GM12878 (cell line): ENCODE data around the gene PDSS1. TPM values are rescaled to one million over a fixed set of nuclear protein-coding genes. Genes with fewer than 3 reads are reported as not detected.

Experiments used
- ATAC-seq: fragments of 200-7000 bp; cut with Tn5 transposase; 3 replicates; pipeline ENCODE4 v1.9.1; 2020; ENCODE audit warnings: mild to moderate bottlenecking, moderate library complexity
- BruUV-seq: library from RNA; stranded (reverse); fragments of 400-500 nt; replicated peaks from 2 replicates; lab custom pipeline; 2021; lab: Mats Ljungman, UMichigan
- CTCF ChIA-PET: fragments of 300-600 bp; sonication (Branson Sonifier 250); formaldehyde crosslinking; extraction: SDS; loops from one replicate; lab custom pipeline; 2021; ENCODE audit warnings: inconsistent platforms; lab: Yijun Ruan, JAX
- POLR2A ChIA-PET: fragments of 350-600 bp; formaldehyde crosslinking; extraction: SDS; loops from one replicate; lab custom pipeline; 2021; ENCODE audit warnings: inconsistent platforms; lab: Charles Lee
- RAD21 ChIA-PET: fragments of 300-600 bp; sonication (Branson Sonifier 250); formaldehyde crosslinking; loops from one replicate; lab custom pipeline; 2023; ENCODE audit warnings: antibody characterized with exemption; ENCODE audit not compliant: unreplicated experiment; lab: Charles Lee
- SMC1A ChIA-PET: fragments of 300-600 bp; sonication (Branson Sonifier 250); formaldehyde crosslinking; loops from one replicate; lab custom pipeline; 2023; ENCODE audit not compliant: unreplicated experiment, uncharacterized antibody; lab: Charles Lee
- DNase-seq: peaks from one replicate; pipeline ENCODE4 v3.0.0-alpha.2; 2011; ENCODE audit warnings: low read depth, low spot score
- FAIRE-seq: peaks from 3 replicates; lab custom pipeline; 2011; peaks lifted over from hg19 to GRCh38; lab: Jason Lieb, UNC
- H2AFZ ChIP-seq: 2 replicates; pipeline ENCODE4 v1.6.0; 2011; ENCODE audit warnings: low read depth, low read length, control low read depth; ENCODE audit not compliant: control insufficient read depth
- H3K27ac ChIP-seq: 2 replicates; pipeline ENCODE4 v1.5.1; 2011; ENCODE audit warnings: control low read depth; ENCODE audit not compliant: control insufficient read depth, insufficient read depth
- H3K27me3 ChIP-seq, 2 experiments: replicated peaks in 1 of 2; 2 replicates each; pipeline versions ENCODE4 v1.6.0 to v1.6.1; 2011; ENCODE audit warnings: low read length in 1 of 2; ENCODE audit not compliant: control insufficient read depth in 2 of 2, insufficient read depth in 2 of 2
- H3K36me3 ChIP-seq, 2 experiments: 2 replicates each; pipeline ENCODE4 v1.5.1; 2011; ENCODE audit warnings: low read length in 1 of 2; ENCODE audit not compliant: control insufficient read depth in 2 of 2, insufficient read depth in 2 of 2
- H3K4me1 ChIP-seq: 2 replicates; pipeline ENCODE4 v1.6.1; 2011; ENCODE audit warnings: mild to moderate bottlenecking, low read length, moderate library complexity, mixed read lengths; ENCODE audit not compliant: control insufficient read depth, insufficient read depth
- H3K4me2 ChIP-seq: 2 replicates; pipeline ENCODE4 v1.6.0; 2011; ENCODE audit warnings: control low read depth; ENCODE audit not compliant: control insufficient read depth, insufficient read depth
- H3K4me3 ChIP-seq: fragments of 200-600 bp; sonication (generic); 2 replicates; pipeline ENCODE4 v1.5.1; 2016
- H3K79me2 ChIP-seq: 2 replicates; pipeline ENCODE4 v1.6.0; 2011; ENCODE audit warnings: low read length; ENCODE audit not compliant: control insufficient read depth, insufficient read depth
- H3K9ac ChIP-seq: 2 replicates; pipeline ENCODE4 v1.8.0; 2011; ENCODE audit warnings: low read length, control low read depth, mixed read lengths; ENCODE audit not compliant: control insufficient read depth, insufficient read depth
- H3K9me3 ChIP-seq: replicated peaks from 3 replicates; pipeline ENCODE4 v1.5.1; 2011; ENCODE audit warnings: mild to moderate bottlenecking, low read length; ENCODE audit not compliant: control insufficient read depth, insufficient read depth
- H4K20me1 ChIP-seq: 2 replicates; pipeline ENCODE4 v1.6.0; 2011; ENCODE audit not compliant: control insufficient read depth, insufficient read depth
- BCL11A ChIP-seq: IDR thresholded peaks from 2 replicates; pipeline ENCODE4 v1.6.1; 2011; ENCODE audit warnings: low read depth, low read length
- BRCA1 ChIP-seq: IDR thresholded peaks from 2 replicates; pipeline ENCODE4 v1.6.1; 2011; ENCODE audit warnings: low read depth, low read length, improper control_type of control experiment
- CHD4 ChIP-seq: fragments of 200-600 bp; sonication (generic); IDR thresholded peaks from 2 replicates; pipeline ENCODE4 v1.6.1; 2016; ENCODE audit warnings: mild to moderate bottlenecking
- GABPA ChIP-seq: IDR thresholded peaks from 2 replicates; pipeline ENCODE4 v1.6.1; 2014; ENCODE audit warnings: antibody characterized with exemption, low read depth, mild to moderate bottlenecking, inconsistent platforms
- MXI1 ChIP-seq: fragments of 150-350 bp; IDR thresholded peaks from 2 replicates; pipeline ENCODE4 v1.6.1; 2011; ENCODE audit warnings: low read depth, mild to moderate bottlenecking, inconsistent platforms, low read length, improper control_type of control experiment
- NR2C1 ChIP-seq: fragments of 450-650 bp; IDR thresholded peaks from 2 replicates; pipeline ENCODE4 v1.6.1; 2017; ENCODE audit warnings: antibody characterized with exemption, mild to moderate bottlenecking, moderate library complexity
- POLR2AphosphoS2 ChIP-seq: IDR thresholded peaks from 2 replicates; pipeline ENCODE4 v1.6.1; 2011; ENCODE audit warnings: low read depth, mild to moderate bottlenecking, low read length, improper control_type of control experiment, moderate library complexity
- SMAD1 ChIP-seq: fragments of 450-650 bp; IDR thresholded peaks from 2 replicates; pipeline ENCODE4 v1.6.1; 2018; ENCODE audit warnings: mild to moderate bottlenecking, low read depth; ENCODE audit not compliant: partially characterized antibody
- SREBF2 ChIP-seq: IDR thresholded peaks from 2 replicates; pipeline ENCODE4 v1.6.1; 2012; ENCODE audit warnings: mild to moderate bottlenecking, low read length
- SUZ12 ChIP-seq: fragments of 200-600 bp; sonication (generic); IDR thresholded peaks from one replicate; pipeline ENCODE4 v1.6.1; 2018; ENCODE audit warnings: antibody characterized with exemption, mild to moderate bottlenecking; ENCODE audit not compliant: unreplicated experiment
- USF1 ChIP-seq: IDR thresholded peaks from 2 replicates; pipeline ENCODE4 v1.6.1; 2011; ENCODE audit warnings: borderline replicate concordance, low read depth, mild to moderate bottlenecking, moderate library complexity, mixed read lengths, low read length; ENCODE audit not compliant: insufficient read depth; ENCODE audit errors: extremely low read length
- YY1 ChIP-seq: IDR thresholded peaks from 2 replicates; pipeline ENCODE4 v1.6.1; 2011; ENCODE audit warnings: low read depth, mild to moderate bottlenecking, low read length
- WGBS: methylation state at CpG from one replicate; pipeline ENCODE4 v1.1.6; 2016; ENCODE audit warnings: low lambda C conversion rate; ENCODE audit not compliant: insufficient replicate concordance, insufficient coverage; ENCODE audit errors: missing lambda C conversion rate; 5-methylcytosine and 5-hydroxymethylcytosine counted together
- in situ Hi-C: fragments of 300-500 bp; cut with MboI; formaldehyde crosslinking; loops from 9 replicates; pipeline ENCODE4 v1.14.3; 2018; ENCODE audit warnings: mixed read lengths
- intact Hi-C: fragments of 100-400 bp; cut with micrococcal nuclease; formaldehyde crosslinking; loops from one replicate; pipeline ENCODE4 v1.14.2; 2022; ENCODE audit not compliant: unreplicated experiment
- polyA plus RNA-seq, 11 experiments: library from polyadenylated mRNA; depleted of rRNA in 4 of 11; unstranded in 6 of 11; stranded (reverse) in 5 of 11; fragments of >200 nt; fragmentation: Nextera tagmentation in 4 of 11; fragmentation: Illumina TruSeq in 1 of 11; extraction: Ambion mirVana in 4 of 11; extraction: Trizol in 1 of 11; gene quantifications; 1 replicate in 1 of 11; 2 replicates in 10 of 11; pipeline versions ENCODE4 v1.2.1 to v1.2.3, GENCODE V29; 2011 to 2016; ENCODE audit warnings: inconsistent platforms in 2 of 11, missing spikeins in 2 of 11, low read depth in 1 of 11
- total RNA-seq, 4 experiments: library from RNA; depleted of rRNA in 3 of 4; stranded (reverse); fragments of >200 nt in 3 of 4; fragmentation: Illumina TruSeq in 1 of 4; extraction: Trizol in 1 of 4; gene quantifications; 2 replicates each; pipeline versions ENCODE4 v1.2.1 to v1.2.3, GENCODE V29; 2013 to 2021
- TF ChIP-seq, protein P1 (sequence below): fragments of 450-650 bp; IDR thresholded peaks from 2 replicates; pipeline ENCODE4 v1.6.1; 2017; ENCODE audit warnings: mild to moderate bottlenecking, low read depth, inconsistent platforms; ENCODE audit not compliant: poor library complexity, severe bottlenecking
- TF ChIP-seq, protein P2 (sequence below): fragments of 450-650 bp; IDR thresholded peaks from 2 replicates; pipeline ENCODE4 v1.6.1; 2017; ENCODE audit warnings: antibody characterized with exemption, mild to moderate bottlenecking, moderate library complexity

The PDSS1 gene
- total and polyA plus RNA-seq, 10 of the 15 experiments (the other 5 are each of a cell fraction or from before 2014, with no cell fraction given): 12.2 to 48.2 (median 35.9) TPM

- Histone ChIP-seq H2AFZ (no peak overlapping the region), H3K27me3 (no peaks in the 10 kb centered on the region), H3K9ac (no peak overlapping the region), H3K4me3 (no peak overlapping the region), H3K4me1 (no peaks in the 10 kb centered on the region), H3K79me2 (peaks cover 8% of the 10 kb centered on the region), H4K20me1 (no peaks in the 10 kb centered on the region), H3K9me3 (no peaks in the 10 kb centered on the region), H3K27ac (no peak overlapping the region), H3K4me2 (no peak overlapping the region), H3K36me3 (peaks cover 21 to 33% of the 10 kb centered on the region in 2 experiments)
- over 99% methylated on average over 10 of the region's 10 CpGs for WGBS
- DNase-seq (no peak), ATAC-seq (no peak), FAIRE-seq (no peak)
- BruUV-seq: no TSS peak
- in situ Hi-C loops (no loop called here), intact Hi-C loops (no loop called here)
- RAD21 ChIA-PET: no interaction called here
- TF ChIP-seq GABPA: no peak
- no peak for TF ChIP-seq NR2C1
- TF ChIP-seq SREBF2: no peak
- no peak for TF ChIP-seq SMAD1
- no peak for TF ChIP-seq YY1
- TF ChIP-seq CHD4: no peak
- TF ChIP-seq BRCA1: no peak
- no peak for TF ChIP-seq MXI1
- TF ChIP-seq, protein P1, sequence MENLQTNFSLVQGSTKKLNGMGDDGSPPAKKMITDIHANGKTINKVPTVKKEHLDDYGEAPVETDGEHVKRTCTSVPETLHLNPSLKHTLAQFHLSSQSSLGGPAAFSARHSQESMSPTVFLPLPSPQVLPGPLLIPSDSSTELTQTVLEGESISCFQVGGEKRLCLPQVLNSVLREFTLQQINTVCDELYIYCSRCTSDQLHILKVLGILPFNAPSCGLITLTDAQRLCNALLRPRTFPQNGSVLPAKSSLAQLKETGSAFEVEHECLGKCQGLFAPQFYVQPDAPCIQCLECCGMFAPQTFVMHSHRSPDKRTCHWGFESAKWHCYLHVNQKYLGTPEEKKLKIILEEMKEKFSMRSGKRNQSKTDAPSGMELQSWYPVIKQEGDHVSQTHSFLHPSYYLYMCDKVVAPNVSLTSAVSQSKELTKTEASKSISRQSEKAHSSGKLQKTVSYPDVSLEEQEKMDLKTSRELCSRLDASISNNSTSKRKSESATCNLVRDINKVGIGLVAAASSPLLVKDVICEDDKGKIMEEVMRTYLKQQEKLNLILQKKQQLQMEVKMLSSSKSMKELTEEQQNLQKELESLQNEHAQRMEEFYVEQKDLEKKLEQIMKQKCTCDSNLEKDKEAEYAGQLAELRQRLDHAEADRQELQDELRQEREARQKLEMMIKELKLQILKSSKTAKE: no peak
- TF ChIP-seq POLR2AphosphoS2: no peak
- no peak for TF ChIP-seq SUZ12
- TF ChIP-seq USF1: no peak
- TF ChIP-seq, protein P2, sequence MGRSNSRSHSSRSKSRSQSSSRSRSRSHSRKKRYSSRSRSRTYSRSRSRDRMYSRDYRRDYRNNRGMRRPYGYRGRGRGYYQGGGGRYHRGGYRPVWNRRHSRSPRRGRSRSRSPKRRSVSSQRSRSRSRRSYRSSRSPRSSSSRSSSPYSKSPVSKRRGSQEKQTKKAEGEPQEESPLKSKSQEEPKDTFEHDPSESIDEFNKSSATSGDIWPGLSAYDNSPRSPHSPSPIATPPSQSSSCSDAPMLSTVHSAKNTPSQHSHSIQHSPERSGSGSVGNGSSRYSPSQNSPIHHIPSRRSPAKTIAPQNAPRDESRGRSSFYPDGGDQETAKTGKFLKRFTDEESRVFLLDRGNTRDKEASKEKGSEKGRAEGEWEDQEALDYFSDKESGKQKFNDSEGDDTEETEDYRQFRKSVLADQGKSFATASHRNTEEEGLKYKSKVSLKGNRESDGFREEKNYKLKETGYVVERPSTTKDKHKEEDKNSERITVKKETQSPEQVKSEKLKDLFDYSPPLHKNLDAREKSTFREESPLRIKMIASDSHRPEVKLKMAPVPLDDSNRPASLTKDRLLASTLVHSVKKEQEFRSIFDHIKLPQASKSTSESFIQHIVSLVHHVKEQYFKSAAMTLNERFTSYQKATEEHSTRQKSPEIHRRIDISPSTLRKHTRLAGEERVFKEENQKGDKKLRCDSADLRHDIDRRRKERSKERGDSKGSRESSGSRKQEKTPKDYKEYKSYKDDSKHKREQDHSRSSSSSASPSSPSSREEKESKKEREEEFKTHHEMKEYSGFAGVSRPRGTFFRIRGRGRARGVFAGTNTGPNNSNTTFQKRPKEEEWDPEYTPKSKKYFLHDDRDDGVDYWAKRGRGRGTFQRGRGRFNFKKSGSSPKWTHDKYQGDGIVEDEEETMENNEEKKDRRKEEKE: no peak
- TF ChIP-seq BCL11A: no peak
- SMC1A ChIA-PET: interaction anchor here (0.6 kb wide), 1 partner anchor 19 kb away, joined by 3 read pairs; no protein-coding TSS in a partner anchor
- CTCF ChIA-PET: interaction anchor here (0.6 to 1.3 kb wide), 2 partner anchors 20 to 152 kb away, joined by 3 read pairs; no protein-coding TSS in a partner anchor
- POLR2A ChIA-PET: no interaction called here
Measured at GRCh38 chr10:26706936-26707335, 9.4 kb downstream of the PDSS1 start.
